Hematopoietic multipotent progenitor cell treated with erythropoietin and hydrocortisone succinate and interleukin-3 and kit ligand, for 15 days (in vitro differentiated cells): ENCODE measurements around the gene CCDC183.
"Not testable (repeated sequence)": the region's sequence is repeated elsewhere in the genome, so short reads cannot be mapped to it uniquely, and the experiment has no call there.

ENCODE experiments used
- DNase-seq: peaks from one replicate; pipeline ENCODE4 v3.0.0-alpha.2; 2015; ENCODE audit warnings: low spot score

Gene CCDC183

GRCh38 chr9:136824496-136825225 is 28.5 kb downstream of the CCDC183 start:
- DNase-seq, result no peak

- DNase-seq, result no peak
These were observed 29.4 kb downstream of the CCDC183 start for GRCh38 chr9:136825295-136826187.

GRCh38 chr9:136826188-136826541 is 30.0 kb downstream of the CCDC183 start:
- DNase-seq, result no peak

GRCh38 chr9:136826703-136827582 is 30.8 kb downstream of the CCDC183 start:
- DNase-seq, result no peak

- no peak for DNase-seq
These were observed 31.8 kb downstream of the CCDC183 start for GRCh38 chr9:136827794-136828473.

GRCh38 chr9:136828474-136829140 is 32.5 kb downstream of the CCDC183 start:
- no peak for DNase-seq

GRCh38 chr9:136829412-136829811 is 33.3 kb downstream of the CCDC183 start:
- DNase-seq, result no peak

- no peak for DNase-seq
These were observed 34.1 kb downstream of the CCDC183 start for GRCh38 chr9:136829981-136830885.

- no peak for DNase-seq
These were observed 35.0 kb downstream of the CCDC183 start for GRCh38 chr9:136831002-136831719.

GRCh38 chr9:136831720-136832104 is 35.6 kb downstream of the CCDC183 start:
- DNase-seq, result no peak

GRCh38 chr9:136832581-136832980 is 36.4 kb downstream of the CCDC183 start:
- no peak for DNase-seq

GRCh38 chr9:136833381-136834048 is 37.4 kb downstream of the CCDC183 start:
- not testable (repeated sequence) for DNase-seq

GRCh38 chr9:136835162-136835931 is 39.2 kb downstream of the CCDC183 start:
- DNase-seq, result no peak

GRCh38 chr9:136835932-136836904 is 40.1 kb downstream of the CCDC183 start:
- DNase-seq, result no peak

- no peak for DNase-seq
These were observed 41.2 kb downstream of the CCDC183 start for GRCh38 chr9:136837146-136837855.

- not testable (repeated sequence) for DNase-seq
These were observed 41.7 kb downstream of the CCDC183 start for GRCh38 chr9:136837856-136838277.
